Measurements from ENCODE around the gene SSBP4. TPM values are rescaled to one million over a fixed set of nuclear protein-coding genes. Genes with fewer than 3 reads are reported as not detected.

Gene SSBP4
- total and polyA plus RNA-seq, 2 donors (not counting 1 experiment from before 2014, with no cell fraction given) = 37.0 to 64.2 TPM

GRCh38 chr19:18483119-18483890 lies 64.1 kb downstream of the SSBP4 start:
- Mint-ChIP-seq H3K27me3 (no peaks in the 10 kb centered on the region), H3K27ac (no peak overlapping the region), H3K4me3 (no peak overlapping the region), H3K9me3 (ENCODE audit: insufficient read depth) (no peaks in the 10 kb centered on the region), H3K4me1 (peaks cover 54% of the 10 kb centered on the region)
- CTCF ChIA-PET = interaction anchor here (1.4 to 2.4 kb wide), 3 partner anchors 9 to 21 kb away, joined by 4 to 8 read pairs (median 5); no protein-coding TSS in a partner anchor
- no peak for DNase-seq
- Histone ChIP-seq H2AFZ (ENCODE audit: insufficient read depth, low read depth, low read length, poor library complexity, severe bottlenecking) (no peak overlapping the region), H4K20me1 (ENCODE audit: control insufficient read depth, insufficient read depth, low read length, poor library complexity, severe bottlenecking) (peaks cover 99% of the 10 kb centered on the region), H3K4me3 (ENCODE audit: control extremely low read depth in 1 of 5, extremely low read depth in 1 of 5, insufficient read depth in 1 of 5, low read depth in 2 of 5, low read length in 4 of 5) (no peak overlapping the region), H3K9ac (ENCODE audit: low read length) (no peak overlapping the region), H3K4me2 (replicated peaks; ENCODE audit: low read depth, low read length, poor library complexity, severe bottlenecking) (no peak overlapping the region), H3K9me3 (ENCODE audit: control extremely low read depth in 1 of 3, control insufficient read depth in 2 of 3, insufficient read depth in 1 of 3, low read length in 2 of 3) (no peaks in the 10 kb centered on the region), H3K36me3 (replicated peaks in 1 of 2; ENCODE audit: control extremely low read depth in 1 of 2, control insufficient read depth in 1 of 2, extremely low read depth in 1 of 2, insufficient read depth in 2 of 2, low read length in 1 of 2) (peaks cover 0 to 2% of the 10 kb centered on the region in 2 experiments), H3K27me3 (replicated peaks in 1 of 4; ENCODE audit: control extremely low read depth in 1 of 4, control insufficient read depth in 3 of 4, insufficient read depth in 4 of 4, low read length in 3 of 4) (no peaks in the 10 kb centered on the region), H3K4me1 (ENCODE audit: control insufficient read depth in 2 of 2, insufficient read depth in 2 of 2, low read length in 2 of 2) (peaks cover 18 to 24% of the 10 kb centered on the region in 2 donors), H3K27ac (ENCODE audit: low read length in 2 of 2) (no peak overlapping the region), H3K79me2 (ENCODE audit: control insufficient read depth, insufficient read depth, low read length) (peaks cover 99% of the 10 kb centered on the region)
- no peak for ATAC-seq (ENCODE audit: low read depth)
- TF ChIP-seq EZH2 (IDR thresholded peaks at IDR 0.05; ENCODE audit: borderline replicate concordance, insufficient read depth, low read depth, low read length, poor library complexity, severe bottlenecking) = no peak
- TF ChIP-seq CTCF (IDR thresholded peaks at IDR 0.05) = no peak
- WGBS (ENCODE audit: insufficient coverage) = 87% methylated on average over 10 of the region's 12 CpGs
- intact Hi-C loops (cut with micrococcal nuclease) = no loop called here
- POLR2A ChIA-PET = no interaction called here

Small RNA genes lying within 50 kb of the gene (small RNA-seq; reads per million reads assigned to genes)
- gene MIR3189 (ENCODE audit: insufficient read length, low read depth, low replicate concordance) = not detected

Other genes with a start within 250 kb of the SSBP4 start
- gene IFI30, start 245.6 kb upstream of the SSBP4 start, total RNA-seq = 171 TPM in 2 replicates
- gene IFI30, start 245.6 kb upstream of the SSBP4 start, polyA plus RNA-seq = 74.5 and 222 TPM in 2 replicates
- gene MPV17L2, start 226.2 kb upstream of the SSBP4 start, total RNA-seq = 6.5 and 8.6 TPM in 2 replicates
- gene MPV17L2, start 226.2 kb upstream of the SSBP4 start, polyA plus RNA-seq = 18.4 and 23.0 TPM in 2 replicates
- gene RAB3A, start 215.4 kb upstream of the SSBP4 start, total RNA-seq = 9.6 and 10.4 TPM in 2 replicates
- 5.3 and 7.7 TPM in 2 replicates for gene RAB3A, start 215.4 kb upstream of the SSBP4 start, polyA plus RNA-seq
- gene PDE4C, start 193.0 kb upstream of the SSBP4 start, total RNA-seq = not detected in 2 replicates
- gene PDE4C, start 193.0 kb upstream of the SSBP4 start, polyA plus RNA-seq = 0.13 TPM in 1 of 2 replicates, not detected in the other
- 63.6 and 67.7 TPM in 2 replicates for gene IQCN, start 144.9 kb upstream of the SSBP4 start, total RNA-seq
- 52.0 and 106 TPM in 2 replicates for gene IQCN, start 144.9 kb upstream of the SSBP4 start, polyA plus RNA-seq
- gene JUND, start 137.8 kb upstream of the SSBP4 start, total RNA-seq = 608 and 628 TPM in 2 replicates
- gene JUND, start 137.8 kb upstream of the SSBP4 start, polyA plus RNA-seq = 5,593 and 7,730 TPM in 2 replicates
- gene LSM4, start 96.3 kb upstream of the SSBP4 start, total RNA-seq = 66.3 and 70.0 TPM in 2 replicates
- 79.2 and 86.1 TPM in 2 replicates for gene LSM4, start 96.3 kb upstream of the SSBP4 start, polyA plus RNA-seq
- gene PGPEP1, start 78.8 kb upstream of the SSBP4 start, total RNA-seq = 14.1 and 17.6 TPM in 2 replicates
- gene PGPEP1, start 78.8 kb upstream of the SSBP4 start, polyA plus RNA-seq = 16.3 and 20.9 TPM in 2 replicates
- not detected in 2 replicates for gene GDF15, start 33.2 kb upstream of the SSBP4 start, total RNA-seq
- gene GDF15, start 33.2 kb upstream of the SSBP4 start, polyA plus RNA-seq = 0.17 and 0.19 TPM in 2 replicates
- 2.4 and 2.8 TPM in 2 replicates for gene LRRC25, start 21.8 kb upstream of the SSBP4 start, total RNA-seq
- gene LRRC25, start 21.8 kb upstream of the SSBP4 start, polyA plus RNA-seq = 3.3 and 5.7 TPM in 2 replicates
- gene ISYNA1, start 18.7 kb downstream of the SSBP4 start, total RNA-seq = 17.6 and 22.6 TPM in 2 replicates
- 28.3 and 41.9 TPM in 2 replicates for gene ISYNA1, start 18.7 kb downstream of the SSBP4 start, polyA plus RNA-seq
- 31.4 and 34.0 TPM in 2 replicates for gene ELL, start 102.7 kb downstream of the SSBP4 start, total RNA-seq
- 21.2 and 24.4 TPM in 2 replicates for gene ELL, start 102.7 kb downstream of the SSBP4 start, polyA plus RNA-seq
- 148 and 150 TPM in 2 replicates for gene FKBP8, start 124.2 kb downstream of the SSBP4 start, total RNA-seq
- 138 and 163 TPM in 2 replicates for gene FKBP8, start 124.2 kb downstream of the SSBP4 start, polyA plus RNA-seq
- 88.5 and 90.0 TPM in 2 replicates for gene KXD1, start 138.5 kb downstream of the SSBP4 start, total RNA-seq
- 138 and 166 TPM in 2 replicates for gene KXD1, start 138.5 kb downstream of the SSBP4 start, polyA plus RNA-seq
- gene UBA52, start 152.5 kb downstream of the SSBP4 start, total RNA-seq = 1,690 and 1,837 TPM in 2 replicates
- gene UBA52, start 152.5 kb downstream of the SSBP4 start, polyA plus RNA-seq = 4,684 and 5,694 TPM in 2 replicates
- 78.1 and 90.9 TPM in 2 replicates for gene REX1BD, start 169.4 kb downstream of the SSBP4 start, total RNA-seq
- gene REX1BD, start 169.4 kb downstream of the SSBP4 start, polyA plus RNA-seq = 164 and 180 TPM in 2 replicates
- not detected in 2 replicates for gene CRLF1, start 187.4 kb downstream of the SSBP4 start, total RNA-seq
- gene CRLF1, start 187.4 kb downstream of the SSBP4 start, polyA plus RNA-seq = not detected in 2 replicates
- not detected in 2 replicates for gene TMEM59L, start 193.5 kb downstream of the SSBP4 start, total RNA-seq
- gene TMEM59L, start 193.5 kb downstream of the SSBP4 start, polyA plus RNA-seq = not detected in 2 replicates
- 10.0 and 14.6 TPM in 2 replicates for gene KLHL26, start 217.6 kb downstream of the SSBP4 start, total RNA-seq
- 5.0 and 5.9 TPM in 2 replicates for gene KLHL26, start 217.6 kb downstream of the SSBP4 start, polyA plus RNA-seq